Measurements from ENCODE around the gene MAPK10.

GRCh38 chr4:86019362-86019761 lies 340.5 kb downstream of the MAPK10 start:
- TF ChIP-seq EGR1 (IDR thresholded peaks at IDR 0.05; ENCODE audit: low read depth in 2 of 2) (no peak), CTCF (IDR thresholded peaks at IDR 0.05; ENCODE audit: low read depth, low read length, missing input control) (no peak), NR2F2 (IDR thresholded peaks at IDR 0.05) (no peak), TAF1 (conservative IDR thresholded peaks at IDR 0.05) (no peak), GABPA (IDR thresholded peaks at IDR 0.05 in 1 of 2, conservative IDR thresholded peaks at IDR 0.05 in 1 of 2) (no peak), YY1 (IDR thresholded peaks at IDR 0.05) (no peak), RAD21 (IDR thresholded peaks at IDR 0.05) (no peak), HNF4G (IDR thresholded peaks at IDR 0.05) (no peak), ATF3 (IDR thresholded peaks at IDR 0.05) (no peak), ZBTB33 (IDR thresholded peaks at IDR 0.05) (no peak), REST (IDR thresholded peaks at IDR 0.05) (no peak)

Measured in liver (tissue), 3 donors.